ENCODE data around the gene NVL. TPM values are rescaled to one million over a fixed set of nuclear protein-coding genes. Genes with fewer than 3 reads are reported as not detected.

The NVL gene
- total and polyA plus RNA-seq, 4 donors = 5.3 to 14.0 (median 11.0) TPM

GRCh38 chr1:224193319-224193966, 136.5 kb downstream of the NVL start:
- TF ChIP-seq FOXA2 (IDR thresholded peaks at IDR 0.05) (no peak), SP1 (IDR thresholded peaks at IDR 0.05) (no peak), YY1 (IDR thresholded peaks at IDR 0.05) (no peak), TAF1 (conservative IDR thresholded peaks at IDR 0.05) (no peak), RXRA (IDR thresholded peaks at IDR 0.05) (no peak), JUND (IDR thresholded peaks at IDR 0.05) (no peak), NR2F2 (IDR thresholded peaks at IDR 0.05) (no peak), GABPA (IDR thresholded peaks at IDR 0.05 in 1 of 2, conservative IDR thresholded peaks at IDR 0.05 in 1 of 2) (no peak), ATF3 (IDR thresholded peaks at IDR 0.05) (no peak), MAX (IDR thresholded peaks at IDR 0.05) (no peak)
- no peak for DNase-seq (ENCODE audit: low spot score)
- Histone ChIP-seq H3K9ac (ENCODE audit: low read depth in 1 of 2, low read length in 2 of 2) (no peak overlapping the region), H3K9me3 (ENCODE audit: control insufficient read depth in 4 of 4, low read length in 3 of 4) (no peaks in the 10 kb centered on the region), H3K27ac (ENCODE audit: low read depth in 1 of 2, low read length in 2 of 2) (no peak overlapping the region), H3K27me3 (ENCODE audit: control insufficient read depth in 4 of 4, insufficient read depth in 4 of 4, low read length in 3 of 4) (no peaks in the 10 kb centered on the region), H3K4me3 (ENCODE audit: low read depth in 1 of 3, low read length in 3 of 3) (no peak overlapping the region), H3K4me1 (ENCODE audit: control insufficient read depth in 4 of 4, insufficient read depth in 4 of 4, low read length in 3 of 4) (peaks cover 5 to 10% (median 8%) of the 10 kb centered on the region in 4 donors), H3K36me3 (ENCODE audit: control insufficient read depth in 4 of 4, insufficient read depth in 3 of 4, low read depth in 1 of 4, low read length in 3 of 4) (peaks cover 0 to 5% (median 3%) of the 10 kb centered on the region in 4 donors)
- WGBS = 96% methylated on average over 8 of the region's 8 CpGs

GRCh38 chr1:224192082-224192788, 137.7 kb downstream of the NVL start:
- 75% methylated on average over 5 of the region's 5 CpGs for WGBS
- Histone ChIP-seq H3K27me3 (ENCODE audit: control insufficient read depth in 4 of 4, insufficient read depth in 4 of 4, low read length in 3 of 4) (no peaks in the 10 kb centered on the region), H3K27ac (ENCODE audit: low read depth in 1 of 2, low read length in 2 of 2) (no peak overlapping the region), H3K9me3 (ENCODE audit: control insufficient read depth in 4 of 4, low read length in 3 of 4) (no peaks in the 10 kb centered on the region), H3K4me1 (ENCODE audit: control insufficient read depth in 4 of 4, insufficient read depth in 4 of 4, low read length in 3 of 4) (peaks cover 2 to 9% (median 6%) of the 10 kb centered on the region in 4 donors), H3K4me3 (ENCODE audit: low read depth in 1 of 3, low read length in 3 of 3) (no peak overlapping the region), H3K9ac (ENCODE audit: low read depth in 1 of 2, low read length in 2 of 2) (no peak overlapping the region), H3K36me3 (ENCODE audit: control insufficient read depth in 4 of 4, insufficient read depth in 3 of 4, low read depth in 1 of 4, low read length in 3 of 4) (peaks cover 0 to 5% (median 3%) of the 10 kb centered on the region in 4 donors)
- no peak for TF ChIP-seq TAF1 (conservative IDR thresholded peaks at IDR 0.05)
- TF ChIP-seq MAX (IDR thresholded peaks at IDR 0.05) = no peak
- no peak for TF ChIP-seq RAD21 (IDR thresholded peaks at IDR 0.05)
- no peak for TF ChIP-seq HNF4G (IDR thresholded peaks at IDR 0.05)
- no peak for TF ChIP-seq GABPA (IDR thresholded peaks at IDR 0.05 in 1 of 2, conservative IDR thresholded peaks at IDR 0.05 in 1 of 2)
- no peak for TF ChIP-seq JUND (IDR thresholded peaks at IDR 0.05)
- TF ChIP-seq EGR1 (IDR thresholded peaks at IDR 0.05; ENCODE audit: low read depth in 2 of 2) = no peak
- TF ChIP-seq RXRA (IDR thresholded peaks at IDR 0.05) = no peak
- TF ChIP-seq YY1 (IDR thresholded peaks at IDR 0.05) = no peak
- no peak for TF ChIP-seq FOXA1 (IDR thresholded peaks at IDR 0.05)
- no peak for TF ChIP-seq FOXA2 (IDR thresholded peaks at IDR 0.05)
- no peak for TF ChIP-seq REST (IDR thresholded peaks at IDR 0.05)
- no peak for TF ChIP-seq SP1 (IDR thresholded peaks at IDR 0.05)
- TF ChIP-seq ATF3 (IDR thresholded peaks at IDR 0.05) = no peak
- TF ChIP-seq HNF4A (conservative IDR thresholded peaks at IDR 0.05) = no peak
- TF ChIP-seq ZBTB33 (IDR thresholded peaks at IDR 0.05) = no peak
- TF ChIP-seq CTCF (IDR thresholded peaks at IDR 0.05; ENCODE audit: low read depth, low read length, missing input control) = no peak
- TF ChIP-seq NR2F2 (IDR thresholded peaks at IDR 0.05) = no peak
- no peak for DNase-seq (ENCODE audit: low spot score)
